ENCODE measurements around the gene PLPP4. TPM values are rescaled to one million over a fixed set of nuclear protein-coding genes. Genes with fewer than 3 reads are reported as not detected.

PLPP4 gene
- total and polyA plus RNA-seq, 10 of the 15 experiments (the other 5 are each of a cell fraction or from before 2014, with no cell fraction given), result 0.08 to 3.1 (median 0.26) TPM; not detected in 3

GRCh38 chr10:120480065-120480600, 23.1 kb downstream of the PLPP4 start:
- DNase-seq (ENCODE audit: low read depth, low spot score) (no peak), ATAC-seq (no peak), FAIRE-seq (no peak)
- Histone ChIP-seq H3K27me3 (replicated peaks in 1 of 2; ENCODE audit: control insufficient read depth in 2 of 2, insufficient read depth in 2 of 2, low read length in 1 of 2) (no peaks in the 10 kb centered on the region), H4K20me1 (ENCODE audit: control insufficient read depth, insufficient read depth) (no peaks in the 10 kb centered on the region), H3K4me2 (ENCODE audit: control insufficient read depth, insufficient read depth) (no peak overlapping the region), H3K36me3 (ENCODE audit: control insufficient read depth in 2 of 2, insufficient read depth in 2 of 2, low read length in 1 of 2) (no peaks in the 10 kb centered on the region), H3K9ac (ENCODE audit: control insufficient read depth, insufficient read depth, low read length) (no peak overlapping the region), H3K9me3 (replicated peaks; ENCODE audit: control insufficient read depth, insufficient read depth, low read length) (no peaks in the 10 kb centered on the region; the same call in 2 of the 3 replicates), H3K27ac (ENCODE audit: control insufficient read depth, insufficient read depth) (no peak overlapping the region), H3K4me1 (ENCODE audit: control insufficient read depth, insufficient read depth, low read length) (no peaks in the 10 kb centered on the region), H3K4me3 (no peak overlapping the region), H3K79me2 (ENCODE audit: control insufficient read depth, insufficient read depth, low read length) (no peaks in the 10 kb centered on the region), H2AFZ (ENCODE audit: control insufficient read depth, low read depth, low read length) (no peak overlapping the region)
- SMC1A ChIA-PET (ENCODE audit: uncharacterized antibody, unreplicated experiment), result interaction anchor here (1.1 kb wide), 1 partner anchor 11 kb away, joined by 3 read pairs; no protein-coding TSS in a partner anchor
- intact Hi-C loops (cut with micrococcal nuclease; ENCODE audit: unreplicated experiment), result no loop called here
- POLR2A ChIA-PET, result no interaction called here
- RAD21 ChIA-PET (ENCODE audit: unreplicated experiment), result no interaction called here
- 31% methylated on average over 4 of the region's 4 CpGs for WGBS (ENCODE audit: insufficient coverage, insufficient replicate concordance, low lambda C conversion rate, missing lambda C conversion rate)
- CTCF ChIA-PET, result interaction anchor here (0.9 to 1.3 kb wide), 3 partner anchors 9 to 110 kb away, joined by 3 to 6 read pairs (median 3); no protein-coding TSS in a partner anchor
- BruUV-seq (replicated peaks), result no TSS peak
- in situ Hi-C loops (cut with MboI), result no loop called here
- TF ChIP-seq YBX1 (IDR thresholded peaks at IDR 0.05), result no peak
- no peak for TF ChIP-seq NRF1 (conservative IDR thresholded peaks at IDR 0.05; ENCODE audit: low read depth, low read length)

- TF ChIP-seq BACH1 (IDR thresholded peaks at IDR 0.05; ENCODE audit: borderline replicate concordance) (no peak), EP300 (IDR thresholded peaks at IDR 0.05; ENCODE audit: borderline replicate concordance in 1 of 2, control insufficient read depth in 1 of 2, low read depth in 2 of 2, low read length in 2 of 2) (no peak), ASH2L (IDR thresholded peaks at IDR 0.05; ENCODE audit: borderline replicate concordance, low read depth) (no peak), BCL11A (IDR thresholded peaks at IDR 0.05; ENCODE audit: low read depth, low read length) (no peak), ZBTB4 (CRISPR knock-in tag; IDR thresholded peaks at IDR 0.05) (no peak), TARDBP (IDR thresholded peaks at IDR 0.05; ENCODE audit: borderline replicate concordance) (no peak), RCOR1 (conservative IDR thresholded peaks at IDR 0.05; ENCODE audit: low read depth, low read length) (no peak)
- Histone ChIP-seq H3K79me2 (ENCODE audit: control insufficient read depth, insufficient read depth, low read length) (no peaks in the 10 kb centered on the region), H3K27me3 (replicated peaks in 1 of 2; ENCODE audit: control insufficient read depth in 2 of 2, insufficient read depth in 2 of 2, low read length in 1 of 2) (no peaks in the 10 kb centered on the region), H2AFZ (ENCODE audit: control insufficient read depth, low read depth, low read length) (no peak overlapping the region), H3K27ac (ENCODE audit: control insufficient read depth, insufficient read depth) (no peak overlapping the region), H3K4me3 (no peak overlapping the region), H3K36me3 (ENCODE audit: control insufficient read depth in 2 of 2, insufficient read depth in 2 of 2, low read length in 1 of 2) (no peaks in the 10 kb centered on the region), H3K4me2 (ENCODE audit: control insufficient read depth, insufficient read depth) (no peak overlapping the region), H3K4me1 (ENCODE audit: control insufficient read depth, insufficient read depth, low read length) (no peaks in the 10 kb centered on the region), H3K9me3 (replicated peaks; ENCODE audit: control insufficient read depth, insufficient read depth, low read length) (no peaks in the 10 kb centered on the region; the same call in 2 of the 3 replicates), H4K20me1 (ENCODE audit: control insufficient read depth, insufficient read depth) (no peaks in the 10 kb centered on the region), H3K9ac (ENCODE audit: control insufficient read depth, insufficient read depth, low read length) (no peak overlapping the region)
- no peak for ATAC-seq
- ChIA-PET CTCF (interaction anchor here (0.6 to 1.3 kb wide), 4 partner anchors 8 to 110 kb away, joined by 3 to 6 read pairs (median 3); no protein-coding TSS in a partner anchor), RAD21 (ENCODE audit: unreplicated experiment) (no interaction called here), SMC1A (ENCODE audit: uncharacterized antibody, unreplicated experiment) (interaction anchor here (1.1 kb wide), 1 partner anchor 10 kb away, joined by 3 read pairs; no protein-coding TSS in a partner anchor), POLR2A (no interaction called here)
- no peak for FAIRE-seq
- intact Hi-C loops (cut with micrococcal nuclease; ENCODE audit: unreplicated experiment) (no loop called here), in situ Hi-C loops (cut with MboI) (no loop called here)
- no TSS peak for BruUV-seq (replicated peaks)
- DNase-seq (ENCODE audit: low read depth, low spot score), result no peak
- 14% methylated on average over 1 of the region's 1 CpG for WGBS (ENCODE audit: insufficient coverage, insufficient replicate concordance, low lambda C conversion rate, missing lambda C conversion rate)
Measured at GRCh38 chr10:120480848-120481247, 23.8 kb downstream of the PLPP4 start.

Data from GM12878 (cell line).